ENCODE data around the gene MYO1D.
"Not testable (repeated sequence)": the region's sequence is repeated elsewhere in the genome, so short reads cannot be mapped to it uniquely, and the experiment has no call there.

Gene MYO1D

DNA sequence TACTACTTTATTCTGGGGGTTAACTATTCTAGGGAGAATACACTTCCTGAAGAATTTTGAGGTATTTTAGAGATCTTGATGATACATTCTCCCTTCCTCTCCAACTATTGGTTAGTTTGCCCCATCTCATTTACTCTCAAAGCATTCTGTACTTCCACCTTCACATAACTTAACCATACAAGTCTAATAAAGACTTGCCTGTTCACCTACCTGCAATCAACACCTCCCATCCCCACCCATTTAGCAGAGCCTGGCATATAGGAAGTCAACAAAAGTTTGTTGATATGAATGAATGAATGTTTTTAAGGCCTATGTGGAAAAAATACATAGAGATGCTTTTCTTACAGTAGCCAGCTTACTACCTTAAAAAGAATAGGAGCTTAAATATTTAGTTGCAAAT, 50.8 kb downstream of the MYO1D start:
- no peak for TF ChIP-seq ZNF274 (IDR thresholded peaks at IDR 0.05; ENCODE audit: low read depth, low read length)
- no peak overlapping the region for H3K4me3 ChIP-seq (ENCODE audit: low read length)

- no peak for TF ChIP-seq ZNF274 (IDR thresholded peaks at IDR 0.05; ENCODE audit: low read depth, low read length)
Observed at GRCh38 chr17:32824334-32824733, 52.6 kb downstream of the MYO1D start.

GRCh38 chr17:32822996-32823395, 53.9 kb downstream of the MYO1D start:
- no peak overlapping the region for H3K4me3 ChIP-seq (ENCODE audit: low read length)
- no peak for TF ChIP-seq ZNF274 (IDR thresholded peaks at IDR 0.05; ENCODE audit: low read depth, low read length)

More at GRCh38 chr17:32824334-32824733, 52.6 kb downstream of the MYO1D start:
- no peak overlapping the region for H3K4me3 ChIP-seq (ENCODE audit: low read length)

DNA sequence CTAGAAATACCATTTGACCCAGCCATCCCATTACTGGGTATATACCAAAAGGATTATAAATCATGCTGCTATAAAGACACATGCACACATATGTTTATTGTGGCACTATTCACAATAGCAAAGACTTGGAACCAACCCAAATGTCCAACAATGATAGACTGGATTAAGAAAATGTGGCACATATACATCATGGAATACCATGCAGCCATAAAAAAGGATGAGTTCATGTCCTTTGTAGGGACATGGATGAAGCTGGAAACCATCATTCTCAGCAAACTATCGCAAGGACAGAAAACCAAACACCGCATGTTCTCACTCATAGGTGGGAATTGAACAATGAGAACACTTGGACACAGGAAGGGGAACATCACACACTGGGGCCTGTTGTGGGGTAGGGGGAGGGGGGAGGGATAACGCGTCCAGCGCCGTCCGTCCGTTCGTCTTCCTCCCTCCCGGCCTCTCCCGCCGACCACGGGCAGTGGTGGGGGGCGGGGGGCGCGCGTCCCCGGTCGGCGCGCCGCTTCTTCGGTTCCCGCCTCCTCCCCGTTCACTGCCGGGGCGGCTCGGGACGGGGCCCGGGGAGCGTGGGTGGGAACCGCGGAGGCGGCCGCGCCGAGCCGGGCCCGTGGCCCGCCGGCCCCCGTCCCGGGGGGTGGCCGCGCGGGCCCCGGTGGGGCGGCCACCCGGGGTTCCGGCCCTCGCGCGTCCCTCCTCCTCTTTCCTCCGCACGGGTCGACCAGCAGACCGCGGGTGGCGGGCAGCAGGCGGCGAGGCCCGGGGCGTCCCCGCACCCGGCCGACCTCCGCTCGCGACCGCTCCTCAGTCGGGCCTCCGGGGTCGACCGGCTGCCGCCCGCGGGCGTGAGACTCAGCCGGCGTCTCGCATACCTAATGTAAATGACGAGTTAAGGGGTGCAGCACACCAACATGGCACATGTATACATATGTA, 54.7 kb downstream of the MYO1D start:
- not testable (repeated sequence) for H3K4me3 ChIP-seq (ENCODE audit: low read length)

DNA sequence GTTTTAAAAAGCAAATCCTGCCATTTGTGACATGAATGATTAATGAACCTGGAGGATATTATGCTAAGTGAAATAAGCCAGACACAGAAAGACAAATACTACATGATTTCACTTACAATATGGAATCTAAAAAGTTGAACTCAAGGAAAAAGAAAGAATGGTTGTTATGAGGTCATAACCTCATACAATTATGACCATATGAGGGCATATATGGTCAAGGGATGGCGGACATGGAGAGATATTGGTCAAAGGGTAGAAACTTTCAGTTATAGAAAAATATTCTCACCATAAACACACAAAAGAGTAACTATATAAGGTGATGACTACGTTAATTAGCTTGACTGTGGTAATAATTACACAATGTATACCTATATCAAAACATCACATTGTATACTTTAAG, 56.5 kb downstream of the MYO1D start:
- no peak overlapping the region for H3K4me3 ChIP-seq (ENCODE audit: low read length)
- TF ChIP-seq ZNF274 (IDR thresholded peaks at IDR 0.05; ENCODE audit: low read depth, low read length) = no peak

- H3K4me3 ChIP-seq (ENCODE audit: low read length) = no peak overlapping the region
- TF ChIP-seq ZNF274 (IDR thresholded peaks at IDR 0.05; ENCODE audit: low read depth, low read length) = no peak
Observed at GRCh38 chr17:32819787-32820186, 57.1 kb downstream of the MYO1D start.

GRCh38 chr17:32819035-32819434, 57.9 kb downstream of the MYO1D start:
- TF ChIP-seq ZNF274 (IDR thresholded peaks at IDR 0.05; ENCODE audit: low read depth, low read length) = no peak
- no peak overlapping the region for H3K4me3 ChIP-seq (ENCODE audit: low read length)

- no peak for TF ChIP-seq ZNF274 (IDR thresholded peaks at IDR 0.05; ENCODE audit: low read depth, low read length)
- H3K4me3 ChIP-seq (ENCODE audit: low read length) = no peak overlapping the region
Observed at GRCh38 chr17:32815460-32815859, 61.5 kb downstream of the MYO1D start.

- TF ChIP-seq ZNF274 (IDR thresholded peaks at IDR 0.05; ENCODE audit: low read depth, low read length) = no peak
- no peak overlapping the region for H3K4me3 ChIP-seq (ENCODE audit: low read length)
Observed at GRCh38 chr17:32814836-32815235, 62.1 kb downstream of the MYO1D start.

DNA sequence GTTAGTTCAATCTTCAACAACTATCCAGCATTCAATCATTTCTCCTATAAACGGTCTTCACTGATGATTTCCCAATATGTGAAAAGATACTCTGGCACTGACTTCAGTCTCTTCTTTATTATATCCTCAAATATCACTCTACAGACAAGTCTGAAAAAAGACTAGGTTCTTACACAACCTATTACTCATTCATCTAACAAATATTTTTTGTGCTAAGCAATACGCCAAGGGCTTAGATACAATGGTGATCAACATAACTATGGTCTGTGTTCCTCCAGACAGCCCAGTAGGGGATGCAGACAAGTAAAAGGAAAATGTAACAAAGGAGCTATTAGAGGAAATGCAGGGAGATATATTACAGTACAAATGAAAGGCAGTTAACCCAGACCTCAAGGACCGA, 63.9 kb downstream of the MYO1D start:
- H3K4me3 ChIP-seq (ENCODE audit: low read length) = no peak overlapping the region
- no peak for TF ChIP-seq ZNF274 (IDR thresholded peaks at IDR 0.05; ENCODE audit: low read depth, low read length)

DNA sequence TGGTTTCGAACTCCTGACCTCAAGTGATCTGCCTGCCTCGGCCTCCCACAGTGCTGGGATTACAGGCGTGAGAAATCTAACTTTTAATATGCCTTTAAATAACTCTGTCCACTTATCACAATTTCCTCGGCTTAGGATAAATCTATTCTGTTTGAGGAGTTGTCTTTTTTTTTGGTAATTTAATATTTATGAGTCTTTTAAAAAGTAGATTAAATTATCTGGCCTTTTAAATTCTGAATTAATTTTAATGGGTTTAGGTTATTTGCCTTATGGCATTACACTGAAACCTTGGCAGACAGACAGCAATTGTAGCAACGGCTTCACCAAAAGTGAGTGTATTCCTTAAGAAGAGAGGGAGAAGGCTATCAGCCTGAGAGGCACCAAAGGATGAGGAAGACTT, 66.2 kb downstream of the MYO1D start:
- no peak for TF ChIP-seq ZNF274 (IDR thresholded peaks at IDR 0.05; ENCODE audit: low read depth, low read length)

GRCh38 chr17:32807577-32807976, 69.3 kb downstream of the MYO1D start:
- no peak overlapping the region for H3K4me3 ChIP-seq (ENCODE audit: low read length)
- TF ChIP-seq ZNF274 (IDR thresholded peaks at IDR 0.05; ENCODE audit: low read depth, low read length) = no peak

More for the DNA sequence above, 66.2 kb downstream of the MYO1D start:
- H3K4me3 ChIP-seq (ENCODE audit: low read length) = no peak overlapping the region

DNA sequence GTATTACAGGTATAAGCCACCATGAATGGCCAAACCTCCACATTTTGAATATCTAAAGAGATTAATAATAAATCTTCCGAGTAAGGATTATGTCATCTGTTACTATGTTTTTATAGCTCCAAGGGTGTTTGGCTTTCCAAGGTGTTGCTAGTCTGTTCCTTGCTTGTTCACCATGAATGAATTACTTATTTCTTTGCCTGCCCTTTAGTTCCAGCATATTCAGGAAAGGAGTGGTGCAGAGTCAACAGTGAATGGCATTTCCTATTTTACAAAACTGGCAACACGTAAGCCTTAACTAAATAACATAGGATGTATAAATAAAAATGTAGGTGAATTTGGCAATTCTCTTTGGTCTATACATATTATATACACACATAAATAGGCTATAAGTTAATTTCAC, 70.3 kb downstream of the MYO1D start:
- no peak overlapping the region for H3K4me3 ChIP-seq (ENCODE audit: low read length)
- no peak for TF ChIP-seq ZNF274 (IDR thresholded peaks at IDR 0.05; ENCODE audit: low read depth, low read length)

DNA sequence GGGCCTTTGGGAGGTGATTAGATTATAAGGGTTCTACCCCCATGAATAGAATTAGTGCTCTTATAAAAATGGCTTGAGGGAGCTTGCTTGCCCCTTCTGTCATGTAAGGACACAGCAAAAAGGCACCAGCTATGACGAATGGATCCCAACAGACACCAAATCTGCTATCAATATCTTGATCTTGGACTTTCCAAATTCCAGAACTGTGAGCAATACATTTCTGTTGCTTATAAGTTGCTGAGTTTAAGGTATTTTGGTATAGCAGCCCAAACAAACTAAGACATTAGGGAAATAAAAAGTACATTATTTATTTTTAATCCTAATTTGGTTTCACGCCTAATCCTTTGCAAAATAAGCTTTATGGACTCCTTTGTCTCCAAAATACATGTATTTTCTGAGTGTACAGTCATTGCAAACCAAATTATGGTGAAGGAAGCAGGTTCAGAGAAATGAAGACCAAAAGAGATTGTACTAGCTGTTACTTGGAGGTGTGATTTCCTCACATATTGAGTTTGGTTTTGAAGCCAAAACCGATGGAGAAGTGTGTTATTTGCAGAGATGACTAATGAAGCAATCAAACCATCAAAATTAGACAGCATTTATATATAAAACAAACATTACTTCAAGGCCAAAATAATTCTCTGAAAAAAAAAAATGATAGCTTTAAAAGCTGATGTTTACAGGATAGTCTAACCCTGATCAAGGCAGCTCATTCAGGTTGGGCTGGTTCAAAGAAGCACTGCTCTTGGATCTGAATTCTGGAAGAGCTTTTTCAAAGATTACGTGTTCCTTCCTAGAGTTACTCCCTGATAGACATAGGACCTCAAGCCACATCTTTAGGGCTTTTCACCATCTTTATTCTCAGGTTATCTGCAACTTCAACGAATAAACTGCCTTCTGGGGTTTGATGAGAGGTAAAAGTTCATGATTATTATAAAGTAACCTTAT, 71.6 kb downstream of the MYO1D start:
- TF ChIP-seq ZNF274 (IDR thresholded peaks at IDR 0.05; ENCODE audit: low read depth, low read length) = no peak
- no peak overlapping the region for H3K4me3 ChIP-seq (ENCODE audit: low read length)

DNA sequence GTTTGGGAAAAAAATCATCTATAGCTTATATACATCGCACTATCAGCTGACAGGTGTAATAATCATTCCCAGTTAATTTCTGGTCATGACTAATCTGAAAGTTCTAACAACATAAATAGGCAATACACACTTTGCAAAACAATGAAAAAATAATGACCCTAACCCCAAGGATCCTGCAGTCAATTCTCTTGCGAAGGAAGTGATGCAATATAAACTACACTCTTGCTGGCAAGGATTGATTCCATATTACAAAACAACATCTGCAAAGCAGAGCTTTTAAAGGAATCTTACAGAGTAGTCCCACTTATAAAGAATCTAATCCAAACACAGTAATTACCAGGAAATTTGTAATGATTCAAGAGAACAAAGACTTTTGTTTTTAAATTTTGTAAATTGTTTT, 73.4 kb downstream of the MYO1D start:
- no peak for TF ChIP-seq ZNF274 (IDR thresholded peaks at IDR 0.05; ENCODE audit: low read depth, low read length)
- H3K4me3 ChIP-seq (ENCODE audit: low read length) = no peak overlapping the region
